Measurements from ENCODE around the gene PPIA.

The PPIA gene

GRCh38 chr7:44852590-44852989 lies 56.1 kb downstream of the PPIA start (continued):
- TF ChIP-seq PATZ1 (CRISPR knock-in tag; IDR thresholded peaks at IDR 0.05; ENCODE audit: borderline replicate concordance) = no peak
- TF ChIP-seq ZNF70 (CRISPR knock-in tag; IDR thresholded peaks at IDR 0.05) = no peak
- TF ChIP-seq ISL1 (CRISPR knock-in tag; IDR thresholded peaks at IDR 0.05) = no peak
- no peak for TF ChIP-seq ZFP30 (CRISPR knock-in tag; IDR thresholded peaks at IDR 0.05)
- no peak for TF ChIP-seq GLIS3 (CRISPR knock-in tag; IDR thresholded peaks at IDR 0.05)
- TF ChIP-seq CREB5 (CRISPR knock-in tag; IDR thresholded peaks at IDR 0.05; ENCODE audit: low read depth) = no peak
